Amniotic epithelial cell (primary cell): ENCODE results near the gene ZNF584.
A peak's percentile ranks its signal among the peaks of the same experiment; 100 is the strongest.
"Not testable (repeated sequence)": the region's sequence is repeated elsewhere in the genome, so short reads cannot be mapped to it uniquely, and the experiment has no call there.

Experiments used
- DNase-seq: peaks from one replicate; pipeline ENCODE4 v3.0.0-alpha.2; 2010; ENCODE audit warnings: low read depth

Gene ZNF584

GRCh38 chr19:58403920-58404478, 4.5 kb upstream of the ZNF584 start:
- DNase-seq, result not testable (repeated sequence)

GRCh38 chr19:58406818-58407657, 1.4 kb upstream of the ZNF584 start:
- DNase-seq, result no peak

- no peak for DNase-seq
These were observed 744 bp upstream of the ZNF584 start for GRCh38 chr19:58407658-58408151.

- no peak for DNase-seq
These were observed 751 bp downstream of the ZNF584 start for GRCh38 chr19:58409010-58409790.

GRCh38 chr19:58416604-58417003, 8.2 kb downstream of the ZNF584 start:
- DNase-seq, result no peak

- no peak for DNase-seq
These were observed 8.6 kb downstream of the ZNF584 start for GRCh38 chr19:58417071-58417470.

- no peak for DNase-seq
These were observed 20.2 kb downstream of the ZNF584 start for GRCh38 chr19:58428617-58429016.

GRCh38 chr19:58429745-58430144, 21.3 kb downstream of the ZNF584 start:
- no peak for DNase-seq

GRCh38 chr19:58434217-58434616, 25.8 kb downstream of the ZNF584 start:
- peak; percentile 58 for DNase-seq

- peak; percentile 100 for DNase-seq
These were observed 31.4 kb downstream of the ZNF584 start, which contains the start of gene ZNF132 for GRCh38 chr19:58439576-58440554. ZNF132 (minus strand) TSS chr19:58440153; CDS start chr19:58439821, 332 bp downstream.

GRCh38 chr19:58440556-58440955, 32.1 kb downstream of the ZNF584 start:
- no peak for DNase-seq

GRCh38 chr19:58442986-58443385, 34.5 kb downstream of the ZNF584 start:
- DNase-seq, result not testable (repeated sequence)

GRCh38 chr19:58448860-58449259, 40.4 kb downstream of the ZNF584 start:
- DNase-seq, result not testable (repeated sequence)

GRCh38 chr19:58449980-58450379, 41.5 kb downstream of the ZNF584 start:
- not testable (repeated sequence) for DNase-seq

GRCh38 chr19:58450856-58451357, 42.5 kb downstream of the ZNF584 start:
- DNase-seq, result no peak

GRCh38 chr19:58451358-58452101, 43.1 kb downstream of the ZNF584 start, which contains the start of gene ZNF324B:
ZNF324B (plus strand) TSS chr19:58451622; CDS start chr19:58453702, 2,080 bp downstream.
- peak; percentile 90 for DNase-seq

GRCh38 chr19:58453743-58454142, 45.3 kb downstream of the ZNF584 start:
- no peak for DNase-seq

GRCh38 chr19:58455306-58455705, 46.9 kb downstream of the ZNF584 start:
- DNase-seq, result no peak

- no peak for DNase-seq
These were observed 47.7 kb downstream of the ZNF584 start for GRCh38 chr19:58456111-58456510.

GRCh38 chr19:58460039-58460438, 51.6 kb downstream of the ZNF584 start:
- DNase-seq, result no peak
